Type B pancreatic cell (in vitro differentiated cells): ENCODE results near the gene TFDP2. TPM values are rescaled to one million over a fixed set of nuclear protein-coding genes. Genes with fewer than 3 reads are reported as not detected.
A peak's percentile ranks its signal among the peaks of the same experiment; 100 is the strongest.

ENCODE experiments used
- DNase-seq: peaks from one replicate; pipeline ENCODE4 v3.0.0; 2021; ENCODE audit warnings: mixed read lengths; ENCODE audit not compliant: unreplicated experiment; ENCODE audit errors: extremely low spot score
- H3K27ac Mint-ChIP-seq: 2 replicates; pipeline ENCODE4 v1.8.0; 2021; ENCODE audit warnings: mild to moderate bottlenecking, mixed read lengths
- H3K27me3 Mint-ChIP-seq: 2 replicates; pipeline ENCODE4 v1.8.0; 2021; ENCODE audit warnings: mixed read lengths
- H3K36me3 Mint-ChIP-seq: 2 replicates; pipeline ENCODE4 v1.8.0; 2021; ENCODE audit warnings: mixed read lengths
- H3K4me1 Mint-ChIP-seq: one replicate; pipeline ENCODE4 v1.8.0; 2021; ENCODE audit warnings: mixed read lengths; ENCODE audit not compliant: unreplicated experiment
- H3K4me3 Mint-ChIP-seq: 2 replicates; pipeline ENCODE4 v1.8.0; 2021; ENCODE audit warnings: mild to moderate bottlenecking, mixed read lengths
- H3K9me3 Mint-ChIP-seq: 2 replicates; pipeline ENCODE4 v1.8.0; 2021; ENCODE audit warnings: mixed read lengths
- total RNA-seq: library from RNA; stranded (reverse); gene quantifications from 2 replicates; pipeline ENCODE4 v1.2.1, GENCODE V29; 2021; ENCODE audit warnings: low replicate concordance
- TF ChIP-seq, protein P1 (sequence below): fragments of 200-600 bp; sonication (generic); conservative IDR thresholded peaks from 2 replicates; pipeline ENCODE4 v1.5.0; 2021; ENCODE audit warnings: antibody characterized with exemption, mild to moderate bottlenecking

The TFDP2 gene
- total RNA-seq, 1 donor from 2014 or later: 80.9 TPM

DNA sequence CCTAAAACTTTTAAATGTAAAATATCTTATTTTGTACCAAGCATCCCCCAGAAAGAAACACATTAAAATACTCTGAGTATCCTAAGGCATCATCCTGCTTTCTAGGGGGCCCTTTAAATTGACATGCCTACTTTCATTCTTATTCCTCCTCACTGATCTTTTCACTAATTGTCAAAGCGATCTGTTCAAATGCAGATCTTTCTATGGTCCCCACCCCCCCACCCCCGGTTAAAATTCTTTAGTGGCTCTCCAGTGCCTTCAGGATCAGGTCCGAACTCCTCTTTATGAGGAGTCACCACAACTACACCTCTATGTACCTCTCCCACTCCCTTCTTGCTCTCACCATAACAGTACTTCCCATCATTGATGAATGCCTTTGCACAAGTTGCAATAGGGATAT lies 19.2 kb upstream of the TFDP2 start:
- H3K27ac Mint-ChIP-seq: no peak overlapping the region
- peaks cover 15% of the 10 kb centered on the region for H3K36me3 Mint-ChIP-seq
- no peak for DNase-seq
- H3K27me3 Mint-ChIP-seq: no peaks in the 10 kb centered on the region
- H3K4me3 Mint-ChIP-seq: no peak overlapping the region
- no peaks in the 10 kb centered on the region for H3K9me3 Mint-ChIP-seq
- no peaks in the 10 kb centered on the region for H3K4me1 Mint-ChIP-seq
- TF ChIP-seq, protein P1, sequence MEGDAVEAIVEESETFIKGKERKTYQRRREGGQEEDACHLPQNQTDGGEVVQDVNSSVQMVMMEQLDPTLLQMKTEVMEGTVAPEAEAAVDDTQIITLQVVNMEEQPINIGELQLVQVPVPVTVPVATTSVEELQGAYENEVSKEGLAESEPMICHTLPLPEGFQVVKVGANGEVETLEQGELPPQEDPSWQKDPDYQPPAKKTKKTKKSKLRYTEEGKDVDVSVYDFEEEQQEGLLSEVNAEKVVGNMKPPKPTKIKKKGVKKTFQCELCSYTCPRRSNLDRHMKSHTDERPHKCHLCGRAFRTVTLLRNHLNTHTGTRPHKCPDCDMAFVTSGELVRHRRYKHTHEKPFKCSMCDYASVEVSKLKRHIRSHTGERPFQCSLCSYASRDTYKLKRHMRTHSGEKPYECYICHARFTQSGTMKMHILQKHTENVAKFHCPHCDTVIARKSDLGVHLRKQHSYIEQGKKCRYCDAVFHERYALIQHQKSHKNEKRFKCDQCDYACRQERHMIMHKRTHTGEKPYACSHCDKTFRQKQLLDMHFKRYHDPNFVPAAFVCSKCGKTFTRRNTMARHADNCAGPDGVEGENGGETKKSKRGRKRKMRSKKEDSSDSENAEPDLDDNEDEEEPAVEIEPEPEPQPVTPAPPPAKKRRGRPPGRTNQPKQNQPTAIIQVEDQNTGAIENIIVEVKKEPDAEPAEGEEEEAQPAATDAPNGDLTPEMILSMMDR: no peak

DNA sequence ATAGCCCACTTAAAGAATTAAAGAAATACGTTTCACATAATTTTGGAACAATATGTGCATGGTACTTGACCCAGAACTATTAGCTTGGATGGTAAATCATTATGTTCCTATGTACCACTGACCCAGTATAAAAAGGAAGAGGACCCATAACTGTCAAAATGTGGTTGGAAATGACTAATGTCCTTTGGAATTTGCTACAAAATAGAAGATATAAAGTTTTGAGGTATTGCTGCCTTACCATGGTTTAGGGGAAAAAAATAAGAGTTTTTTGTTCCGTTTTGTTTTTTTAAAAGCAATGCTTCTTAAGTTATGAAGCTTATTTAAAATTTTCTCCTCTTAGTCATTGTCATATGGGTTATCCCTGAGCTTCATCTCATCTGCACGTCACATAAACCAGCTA lies 15.8 kb upstream of the TFDP2 start:
- TF ChIP-seq, protein P1: no peak
- DNase-seq: no peak
- Mint-ChIP-seq H3K9me3 (no peaks in the 10 kb centered on the region), H3K27ac (no peak overlapping the region), H3K4me3 (no peak overlapping the region), H3K4me1 (no peaks in the 10 kb centered on the region), H3K27me3 (no peaks in the 10 kb centered on the region), H3K36me3 (peaks cover 15% of the 10 kb centered on the region)

DNA sequence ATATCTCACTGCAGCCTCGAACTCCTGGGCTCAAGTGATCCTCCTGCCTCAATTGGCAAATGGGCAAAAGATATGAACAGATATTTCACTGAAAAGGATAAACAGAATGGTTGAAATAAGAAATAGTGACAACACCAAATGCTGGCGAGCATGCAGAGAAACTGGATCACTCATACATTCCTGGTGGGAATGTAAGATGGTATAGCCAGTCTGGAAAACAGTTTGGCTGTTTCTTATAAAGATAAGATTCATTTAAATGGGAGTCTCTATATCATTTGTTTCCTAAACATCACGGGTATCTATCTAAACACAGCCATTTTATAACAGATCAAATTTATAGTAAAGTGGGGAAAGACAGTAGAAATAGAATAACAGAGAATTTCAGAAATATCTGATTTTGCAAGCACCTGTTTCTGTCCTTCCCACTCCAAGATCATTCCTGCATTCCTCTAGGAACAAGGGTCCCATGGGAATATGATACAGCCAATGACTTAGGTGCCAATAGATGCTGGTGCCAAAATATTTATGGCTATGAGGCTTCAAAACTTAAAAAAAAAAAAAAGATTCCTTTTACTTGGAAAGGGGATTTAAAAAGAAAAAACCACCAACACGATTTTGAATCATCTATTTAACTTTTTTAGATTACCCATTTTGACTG lies 9.9 kb upstream of the TFDP2 start:
- DNase-seq: no peak
- Mint-ChIP-seq H3K4me3 (no peak overlapping the region), H3K36me3 (no peaks in the 10 kb centered on the region), H3K27ac (no peak overlapping the region), H3K27me3 (no peaks in the 10 kb centered on the region), H3K4me1 (no peaks in the 10 kb centered on the region), H3K9me3 (no peaks in the 10 kb centered on the region)
- TF ChIP-seq, protein P1: no peak

DNA sequence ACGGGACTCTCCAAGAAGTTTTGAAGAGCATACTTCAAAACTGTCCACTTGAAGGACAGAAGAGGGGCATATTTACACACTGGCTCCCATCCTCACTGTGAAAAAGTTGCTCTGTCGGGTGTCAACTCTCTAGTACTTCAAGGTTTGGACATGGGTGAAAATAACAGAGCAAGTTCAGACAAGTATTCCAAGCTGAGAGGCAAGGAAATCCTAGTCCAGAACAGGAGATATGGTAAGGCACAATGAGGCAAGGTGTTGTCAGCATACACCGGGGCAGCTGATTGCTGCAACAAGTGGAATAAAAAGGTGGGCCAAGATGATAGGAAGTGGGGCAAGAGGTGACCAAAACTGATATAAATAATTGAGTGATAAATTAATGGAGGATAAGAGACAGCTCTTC lies 4.8 kb upstream of the TFDP2 start:
- H3K9me3 Mint-ChIP-seq: no peaks in the 10 kb centered on the region
- H3K4me3 Mint-ChIP-seq: no peak overlapping the region
- DNase-seq: no peak
- H3K4me1 Mint-ChIP-seq: no peaks in the 10 kb centered on the region
- H3K27ac Mint-ChIP-seq: no peak overlapping the region
- H3K36me3 Mint-ChIP-seq: no peaks in the 10 kb centered on the region
- TF ChIP-seq, protein P1: no peak
- H3K27me3 Mint-ChIP-seq: peaks cover 5% of the 10 kb centered on the region

DNA sequence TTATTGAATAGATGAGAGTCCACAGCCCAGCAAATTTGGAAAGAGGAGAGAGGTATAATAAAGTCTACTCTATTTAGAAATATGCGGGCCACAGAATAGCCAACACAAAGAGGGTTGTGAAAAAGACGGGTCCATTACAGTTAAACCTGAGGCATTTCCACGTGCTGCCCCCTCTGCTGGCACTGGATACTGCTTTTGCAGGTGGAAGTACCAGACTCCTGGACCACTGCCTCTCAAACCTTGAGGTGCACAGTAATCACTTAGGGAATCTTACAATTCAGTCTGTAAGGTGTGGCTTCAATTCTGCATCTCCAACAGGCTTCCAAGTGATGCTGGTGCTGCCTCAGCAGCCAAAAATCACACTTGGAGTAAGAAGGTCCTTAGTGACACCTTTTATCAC lies 3.0 kb upstream of the TFDP2 start:
- Mint-ChIP-seq H3K4me1 (peaks cover 9% of the 10 kb centered on the region), H3K36me3 (no peaks in the 10 kb centered on the region), H3K27me3 (peaks cover 5% of the 10 kb centered on the region), H3K9me3 (no peaks in the 10 kb centered on the region), H3K27ac (no peak overlapping the region), H3K4me3 (no peak overlapping the region)
- DNase-seq: no peak
- TF ChIP-seq, protein P1: peak; percentile 45
